ENCODE measurements around the gene RNF224. TPM values are rescaled to one million over a fixed set of nuclear protein-coding genes. Genes with fewer than 3 reads are reported as not detected.

Gene RNF224
- polyA plus RNA-seq, 1 of the 3 experiments (the other 2 are of a cell fraction): 0.03 TPM

DNA sequence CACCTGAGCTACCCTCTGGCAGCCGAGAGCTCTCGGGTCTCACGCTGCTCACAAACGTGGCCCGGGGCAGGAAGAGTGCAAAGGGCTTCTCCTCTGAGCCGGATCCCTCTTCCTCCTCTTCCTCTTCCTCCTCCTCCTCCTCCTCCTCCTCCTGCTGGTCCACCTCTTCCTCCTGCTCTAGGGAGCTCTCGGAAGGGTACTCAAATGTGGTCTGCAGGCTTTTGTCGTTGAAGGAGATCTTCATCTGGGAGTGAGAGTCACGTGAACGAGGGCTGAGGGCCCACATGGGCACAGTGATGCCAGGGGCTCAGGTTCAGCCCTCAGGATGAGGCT is 34.9 kb upstream of the RNF224 start:
- H3K9ac ChIP-seq: no peak overlapping the region
- H3K4me1 ChIP-seq (ENCODE audit: control insufficient read depth in 1 of 2, insufficient read depth in 2 of 2, low read depth in 1 of 2, low read length in 1 of 2): peaks cover 6 to 18% of the 10 kb centered on the region in 2 experiments; a peak in 3 of 4 replicates
- peaks cover 16% of the 10 kb centered on the region for H3F3A ChIP-seq (replicated peaks; ENCODE audit: insufficient read depth)
- peaks cover 65% of the 10 kb centered on the region for H3K79me2 ChIP-seq (ENCODE audit: insufficient read depth)
- DNase-seq: no peak
- no peak overlapping the region for H3K27ac ChIP-seq (ENCODE audit: low read depth in 2 of 2, low read length in 1 of 2)
- no peak overlapping the region for H3K4me2 ChIP-seq
- H3K9me3 ChIP-seq: no peaks in the 10 kb centered on the region
- H2AFZ ChIP-seq (ENCODE audit: low read depth): no peak overlapping the region
- H3K36me3 ChIP-seq (replicated peaks in 1 of 2; ENCODE audit: control insufficient read depth in 1 of 2, insufficient read depth in 2 of 2, low read length in 1 of 2): peaks cover 3 to 21% of the 10 kb centered on the region in 2 experiments
- 89% methylated on average over 6 of the region's 10 CpGs for WGBS (ENCODE audit: low lambda C conversion rate)
- no peaks in the 10 kb centered on the region for H3K27me3 ChIP-seq (ENCODE audit: insufficient read depth)
- no peak overlapping the region for H3K4me3 ChIP-seq (ENCODE audit: low read depth in 2 of 2, low read length in 1 of 2)
- no peaks in the 10 kb centered on the region for H3K9me2 ChIP-seq
- H4K20me1 ChIP-seq (ENCODE audit: insufficient read depth): peaks cover 53% of the 10 kb centered on the region
- no peak for TF ChIP-seq TCF12 (IDR thresholded peaks at IDR 0.05)
- ChIA-PET POLR2A (interaction anchor here (0.5 to 1.4 kb wide), 3 partner anchors 8 to 69 kb away, joined by 3 to 5 read pairs (median 3); partner anchors contain the start of genes GRIN1 and TPRN), CTCF (interaction anchor here (0.9 to 3.1 kb wide), 5 partner anchors 21 to 44 kb away, joined by 3 to 11 read pairs (median 6); partner anchors contain the start of gene RNF224)

GRCh38 chr9:137192859-137193258 is 34.4 kb upstream of the RNF224 start:
- 100% methylated on average over 1 of the region's 2 CpGs for WGBS (ENCODE audit: low lambda C conversion rate)
- Histone ChIP-seq H3K9me2 (no peaks in the 10 kb centered on the region), H3K9me3 (no peaks in the 10 kb centered on the region), H3K9ac (no peak overlapping the region), H3K79me2 (ENCODE audit: insufficient read depth) (peaks cover 65% of the 10 kb centered on the region), H2AFZ (ENCODE audit: low read depth) (no peak overlapping the region), H3F3A (replicated peaks; ENCODE audit: insufficient read depth) (peaks cover 16% of the 10 kb centered on the region), H3K4me1 (ENCODE audit: control insufficient read depth in 1 of 2, insufficient read depth in 2 of 2, low read depth in 1 of 2, low read length in 1 of 2) (peaks cover 6 to 17% of the 10 kb centered on the region in 2 experiments; a peak in 3 of 4 replicates), H3K4me2 (no peak overlapping the region), H4K20me1 (ENCODE audit: insufficient read depth) (peaks cover 57% of the 10 kb centered on the region), H3K4me3 (ENCODE audit: low read depth in 2 of 2, low read length in 1 of 2) (no peak overlapping the region), H3K27me3 (ENCODE audit: insufficient read depth) (no peaks in the 10 kb centered on the region), H3K36me3 (replicated peaks in 1 of 2; ENCODE audit: control insufficient read depth in 1 of 2, insufficient read depth in 2 of 2, low read length in 1 of 2) (peaks cover 3 to 21% of the 10 kb centered on the region in 2 experiments), H3K27ac (ENCODE audit: low read depth in 2 of 2, low read length in 1 of 2) (no peak overlapping the region)
- TF ChIP-seq RFX5 (IDR thresholded peaks at IDR 0.05; ENCODE audit: low read length) (no peak), FOXJ3 (CRISPR knock-in tag; IDR thresholded peaks at IDR 0.05) (no peak), RXRA (IDR thresholded peaks at IDR 0.05; ENCODE audit: borderline replicate concordance, low read depth) (no peak), GATA2 (CRISPR knock-in tag; IDR thresholded peaks at IDR 0.05) (no peak), RCOR1 (IDR thresholded peaks at IDR 0.05; ENCODE audit: low read length) (no peak), CHD2 (IDR thresholded peaks at IDR 0.05; ENCODE audit: low read length, partially characterized antibody) (no peak), NFIC (IDR thresholded peaks at IDR 0.05; ENCODE audit: borderline replicate concordance) (no peak), PBX3 (IDR thresholded peaks at IDR 0.05) (no peak), SMC3 (IDR thresholded peaks at IDR 0.05; ENCODE audit: low read depth, low read length) (no peak), ELF1 (IDR thresholded peaks at IDR 0.05) (no peak), ZBTB33 (IDR thresholded peaks at IDR 0.05; ENCODE audit: borderline replicate concordance, low read depth) (no peak), EP300 (IDR thresholded peaks at IDR 0.05; ENCODE audit: borderline replicate concordance in 1 of 2, low read depth in 1 of 2, low read length in 1 of 2) (no peak)
- POLR2A ChIA-PET: interaction anchor here (0.5 to 1.4 kb wide), 3 partner anchors 8 to 70 kb away, joined by 3 to 5 read pairs (median 3); partner anchors contain the start of genes GRIN1 and TPRN
- DNase-seq: no peak
- CTCF ChIA-PET: interaction anchor here (1.2 to 3.1 kb wide), 4 partner anchors 21 to 44 kb away, joined by 3 to 11 read pairs (median 6); partner anchors contain the start of gene RNF224

All from SK-N-SH (cell line).